NCI-H128 (cell line): Measurements from ENCODE around the gene SHISA3.
"Not testable (repeated sequence)": the region's sequence is repeated elsewhere in the genome, so short reads cannot be mapped to it uniquely, and the experiment has no call there.

Experiments
- DNase-seq: peaks from one replicate; lab custom pipeline; 2025; ENCODE audit not compliant: unreplicated experiment; lab: John Stamatoyannopoulos, UW

Gene SHISA3

DNA sequence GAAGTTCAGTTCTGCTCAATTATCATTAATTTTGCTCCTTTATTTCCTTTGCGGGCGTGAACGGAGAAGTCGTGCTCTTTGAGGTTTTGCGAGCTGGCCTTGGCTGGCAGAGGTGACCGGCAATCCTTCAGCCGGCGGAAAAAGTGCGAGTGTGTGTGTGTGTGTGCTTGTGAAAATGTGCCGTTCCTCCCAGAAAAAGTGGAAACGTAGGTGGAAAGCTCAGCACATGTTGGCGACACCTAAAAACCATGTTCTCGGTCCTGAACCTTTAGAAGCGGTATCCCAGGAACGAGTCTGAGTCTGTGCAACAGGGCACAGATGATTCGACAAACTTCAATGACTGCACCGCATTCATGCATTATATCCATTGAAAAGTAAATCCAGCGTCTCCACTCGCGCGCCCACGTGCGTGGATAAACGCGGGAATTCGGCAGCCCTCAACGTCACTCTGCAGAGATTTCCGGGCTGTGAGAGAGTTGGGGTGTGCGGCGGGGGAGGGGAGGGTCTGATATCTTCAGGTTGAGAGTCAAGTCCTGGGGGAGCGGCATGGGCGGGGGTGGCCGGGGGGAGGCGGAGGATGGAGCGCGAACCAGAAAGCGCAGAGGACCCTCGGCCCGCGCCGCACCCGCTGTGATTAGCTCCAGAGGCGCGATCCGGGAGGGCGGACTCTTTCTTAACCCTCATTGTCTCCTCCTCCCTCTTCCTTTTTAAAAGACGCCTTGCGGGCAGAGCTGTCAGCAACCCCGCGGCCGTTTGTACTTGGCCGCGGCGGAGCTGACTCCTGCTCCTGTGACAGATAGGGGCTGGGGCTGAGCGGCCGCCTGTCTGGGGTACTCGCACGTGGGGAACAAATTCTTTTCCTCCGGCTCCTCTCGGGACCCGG is at the start of gene SHISA3:
SHISA3 (plus strand) TSS at position 737 of the 883 bp plus-strand sequence. CDS start 569 bp downstream, outside the sequence.
- DNase-seq = no peak

DNA sequence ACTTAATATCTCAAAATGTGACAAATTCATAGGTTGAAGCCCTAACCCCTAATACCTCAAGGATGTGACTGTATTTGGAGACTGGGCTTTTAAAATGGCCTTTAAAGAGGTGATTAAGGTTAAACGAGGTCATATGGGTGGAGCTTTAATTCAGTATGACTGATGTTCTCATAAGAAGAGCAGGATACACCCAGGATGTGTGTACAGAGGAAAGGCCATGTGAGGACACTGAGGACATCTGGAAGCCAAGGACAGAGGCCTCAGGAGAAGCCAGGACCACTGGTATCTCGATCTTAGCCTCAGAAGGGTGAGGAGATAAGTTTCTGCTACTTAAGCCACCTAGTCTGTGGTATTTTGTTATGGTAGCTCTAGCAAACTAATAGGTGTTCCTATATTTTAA is 49.0 kb upstream of the SHISA3 start:
- no peak for DNase-seq

DNA sequence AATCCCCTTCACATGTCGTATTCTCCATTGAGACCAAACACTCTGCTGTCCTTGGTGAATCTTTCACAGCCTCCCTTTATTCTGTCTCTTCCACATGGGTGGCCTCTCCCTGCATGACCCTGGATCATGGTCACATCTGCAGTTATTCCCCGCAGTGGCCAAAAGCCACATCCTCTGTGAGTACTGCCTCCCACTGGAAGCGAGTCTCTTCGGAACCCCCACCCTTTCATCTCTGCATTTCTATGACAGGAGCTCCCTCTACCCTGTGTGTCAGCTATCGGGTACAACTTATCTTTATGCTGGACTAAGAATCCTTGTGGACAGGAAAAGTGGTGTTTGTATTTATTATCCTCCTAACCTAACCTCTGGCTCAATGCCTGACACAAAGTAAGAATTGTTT is 48.6 kb upstream of the SHISA3 start:
- DNase-seq = no peak

DNA sequence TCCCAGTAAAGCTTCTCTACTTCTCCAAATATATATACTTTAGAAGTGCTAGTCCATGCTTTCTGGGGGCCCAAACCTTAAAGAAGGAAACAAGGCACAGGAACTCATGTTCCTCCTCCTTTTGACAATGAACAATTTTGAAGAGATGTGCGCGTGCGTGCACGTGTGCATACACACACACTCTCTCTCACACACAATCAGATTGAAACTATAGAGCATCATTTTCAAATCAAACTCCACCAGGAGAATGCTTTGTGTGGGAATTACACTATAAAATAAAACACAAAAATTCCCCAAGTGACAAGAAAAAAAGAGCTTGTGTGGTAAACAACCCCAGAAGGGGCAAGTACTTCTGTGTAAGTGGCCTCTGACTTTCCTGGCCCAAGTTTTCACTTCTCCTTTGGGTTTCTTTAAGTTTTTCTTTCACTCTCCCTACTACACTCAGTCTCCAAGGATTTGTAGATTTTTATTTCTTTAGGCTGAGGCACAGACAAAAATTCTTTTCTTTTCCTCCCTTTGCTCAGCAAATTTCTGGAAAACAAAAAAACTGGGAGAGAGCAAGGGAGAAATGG is 46.6 kb upstream of the SHISA3 start:
- no peak for DNase-seq

DNA sequence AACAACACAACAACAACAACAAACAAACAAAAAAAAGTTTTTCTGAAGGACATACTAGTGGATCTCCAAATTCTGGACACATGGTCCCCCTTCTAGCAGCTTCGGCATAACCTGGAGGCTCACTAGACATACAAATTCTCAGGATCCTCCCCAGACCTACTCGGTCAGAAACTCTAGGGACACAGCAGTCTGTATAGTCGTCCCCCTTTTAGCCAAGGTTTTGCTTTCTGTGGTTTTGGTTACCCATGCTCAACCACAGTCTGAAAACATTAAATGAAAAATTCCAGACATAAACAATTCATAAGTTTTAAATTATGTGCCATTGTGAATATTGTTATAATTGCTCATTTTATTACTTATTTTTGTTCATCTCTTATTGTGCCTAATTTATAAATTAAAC is 45.2 kb upstream of the SHISA3 start:
- no peak for DNase-seq

DNA sequence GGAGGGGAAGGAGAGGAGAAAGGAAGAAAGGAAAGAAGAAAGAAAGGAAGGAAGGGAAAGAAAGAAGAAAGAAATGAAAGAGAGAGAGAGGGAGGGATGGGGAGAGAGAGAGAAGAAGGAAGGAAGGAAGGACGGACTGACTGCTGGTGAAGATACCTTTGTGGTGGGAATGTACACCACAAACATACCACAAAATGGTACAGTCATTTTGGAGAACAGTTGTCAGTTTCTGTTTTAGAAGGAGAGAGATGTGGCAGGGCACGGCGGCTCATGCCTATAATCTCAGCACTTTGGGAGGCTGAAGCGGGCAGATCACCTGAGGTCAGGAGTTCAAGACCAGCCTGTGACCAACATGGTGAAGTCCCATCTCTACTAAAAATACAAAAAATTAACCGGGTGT is 40.0 kb upstream of the SHISA3 start:
- no peak for DNase-seq

DNA sequence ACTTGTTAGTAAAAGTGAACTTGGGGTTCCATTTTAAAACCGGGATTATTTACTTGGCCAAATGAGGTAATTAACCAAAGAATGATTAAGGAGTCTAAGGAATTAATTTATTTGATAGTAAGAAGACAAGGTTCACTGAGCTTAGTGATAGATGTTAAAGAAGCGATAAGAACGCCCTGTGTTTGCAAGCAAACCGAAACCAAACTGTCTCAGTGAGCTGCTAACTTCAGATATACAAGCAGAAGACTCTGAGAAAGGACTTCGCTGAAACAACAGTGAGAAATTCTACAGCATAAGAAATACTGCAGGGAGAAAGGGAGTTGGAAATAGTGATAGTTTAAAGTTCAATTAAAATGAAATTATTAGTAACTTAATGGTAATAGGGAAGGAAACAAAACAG is 37.6 kb upstream of the SHISA3 start:
- no peak for DNase-seq

DNA sequence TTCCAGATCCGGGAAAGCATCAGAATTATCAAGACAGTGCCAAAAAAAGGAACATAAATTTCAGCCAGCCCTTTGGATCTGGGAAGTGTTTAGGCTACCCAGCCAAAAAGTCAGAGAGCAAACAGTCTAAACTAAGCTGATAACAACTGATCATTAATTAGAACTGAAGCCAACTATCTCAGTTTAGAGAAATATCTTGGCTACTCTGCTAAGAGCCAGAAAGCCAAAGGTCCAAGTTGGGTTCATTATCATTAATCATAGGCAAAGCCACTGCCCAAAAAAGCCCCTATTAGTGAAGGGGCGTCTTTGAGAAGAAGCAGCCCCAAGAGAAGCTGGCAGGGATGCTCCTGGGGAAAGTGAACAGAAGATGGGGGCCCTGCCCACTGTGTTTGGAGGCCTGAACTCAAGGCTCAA is 37.0 kb upstream of the SHISA3 start:
- no peak for DNase-seq

DNA sequence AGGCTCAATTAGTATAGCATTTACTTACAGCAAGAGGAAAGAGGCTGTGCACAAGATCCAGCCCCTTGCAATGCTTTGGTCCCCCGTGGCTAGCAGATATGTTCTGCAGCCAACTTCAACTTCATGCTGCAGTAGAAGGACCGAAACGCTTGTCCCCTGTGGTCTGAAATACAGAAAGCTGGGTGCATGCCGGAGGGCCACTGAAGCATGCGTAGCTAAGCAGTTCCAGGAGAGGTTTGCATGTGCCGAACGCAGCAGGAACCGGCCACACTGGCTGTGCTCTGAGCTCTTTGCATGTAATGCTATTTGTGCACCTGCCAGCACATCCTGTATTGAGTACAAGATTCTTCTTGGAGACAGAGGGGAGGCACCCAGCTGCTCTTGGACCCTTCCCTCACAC is 35.8 kb upstream of the SHISA3 start:
- DNase-seq = no peak

DNA sequence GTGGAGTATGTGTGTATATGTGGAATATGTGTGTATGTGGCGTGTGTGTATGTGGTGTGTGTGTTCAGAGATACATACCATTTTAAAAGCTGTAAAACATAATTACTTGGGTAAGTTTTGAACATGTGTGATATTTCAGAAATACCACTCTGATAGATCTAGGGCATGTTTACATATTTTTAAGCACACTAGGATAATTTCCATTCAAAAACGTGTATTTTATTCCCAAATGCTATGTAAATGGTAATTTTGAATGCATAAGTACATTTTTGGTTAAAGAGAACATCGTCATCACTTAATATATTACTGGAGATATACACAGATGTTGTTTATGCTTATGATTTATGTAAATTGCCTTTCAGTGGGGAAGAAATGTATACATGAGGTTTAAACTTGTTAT is 34.7 kb upstream of the SHISA3 start:
- no peak for DNase-seq

DNA sequence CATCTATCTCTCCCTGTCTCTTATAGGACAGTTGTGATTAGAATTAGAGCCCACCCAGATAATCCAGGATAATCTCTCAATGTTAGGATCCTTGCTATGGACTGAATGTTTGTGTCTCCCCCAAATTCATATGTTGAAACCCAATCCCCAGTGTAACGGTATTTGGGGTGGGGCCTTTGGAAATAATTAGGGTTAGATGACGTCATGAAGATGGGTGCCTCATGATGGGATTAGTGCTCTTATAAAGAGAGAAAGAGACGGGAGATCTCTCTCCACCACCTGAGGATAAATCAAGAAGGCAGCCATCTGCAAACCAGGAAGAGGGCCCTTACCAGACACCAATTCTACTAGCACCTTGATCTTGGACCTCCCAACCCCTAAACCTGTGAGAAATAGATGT is 33.7 kb upstream of the SHISA3 start:
- DNase-seq = no peak

DNA sequence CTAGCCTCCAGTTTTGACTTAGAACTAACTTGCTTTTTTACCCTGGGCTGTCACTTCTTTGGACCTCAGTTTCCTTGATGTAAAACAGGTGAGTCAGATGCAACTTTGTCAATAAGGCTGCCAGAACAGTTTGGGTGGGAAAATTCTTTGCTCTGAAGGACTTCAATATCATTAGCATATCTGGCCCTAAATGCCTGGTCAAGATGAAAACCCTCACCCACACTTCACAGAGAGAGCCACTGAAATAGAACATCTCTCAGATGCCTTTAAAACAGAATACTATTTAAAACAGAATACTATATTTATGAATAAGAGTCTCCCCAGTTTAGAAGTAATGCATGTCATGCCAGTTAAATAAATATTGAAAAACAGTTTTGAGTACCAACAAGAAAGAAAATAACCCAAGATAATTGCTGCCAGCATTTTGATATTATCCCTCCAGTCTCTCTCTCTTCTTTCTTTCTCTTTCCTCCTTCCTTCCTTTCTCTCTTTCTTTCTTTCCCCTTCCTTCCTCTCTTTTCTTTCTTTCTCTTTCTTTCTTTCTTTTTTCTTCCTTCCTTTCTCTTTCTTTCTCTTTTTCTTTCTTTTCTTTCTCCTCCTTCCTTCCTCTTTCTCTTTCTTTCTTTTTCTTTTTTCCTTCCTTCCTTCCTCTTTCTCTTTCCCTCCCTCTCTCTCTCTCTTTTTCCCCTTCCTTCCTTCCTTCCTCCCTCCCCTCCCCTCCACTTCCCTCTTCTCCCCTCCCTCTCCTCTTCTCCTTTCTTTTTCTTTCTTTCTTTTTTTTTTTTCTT is 32.8 kb upstream of the SHISA3 start:
- no peak for DNase-seq

DNA sequence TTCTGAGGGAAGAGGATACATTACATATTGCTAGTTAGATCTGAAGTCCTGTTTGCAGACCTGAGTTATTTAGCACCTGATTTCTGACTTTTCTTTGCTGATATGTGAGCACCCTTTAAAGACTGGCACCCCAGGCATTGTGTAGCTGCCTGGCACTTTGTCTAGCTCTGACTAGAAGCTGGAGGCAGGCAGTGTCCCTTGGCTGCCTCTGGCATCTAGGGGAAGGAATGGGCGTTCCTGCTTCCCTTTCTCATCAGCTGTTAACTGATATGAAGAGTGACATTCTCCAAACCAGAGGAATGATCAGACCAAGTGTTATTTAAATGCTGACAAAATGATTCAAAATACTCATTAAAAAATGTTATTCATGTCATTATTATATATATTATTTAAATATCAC is 30.3 kb upstream of the SHISA3 start:
- DNase-seq = no peak

DNA sequence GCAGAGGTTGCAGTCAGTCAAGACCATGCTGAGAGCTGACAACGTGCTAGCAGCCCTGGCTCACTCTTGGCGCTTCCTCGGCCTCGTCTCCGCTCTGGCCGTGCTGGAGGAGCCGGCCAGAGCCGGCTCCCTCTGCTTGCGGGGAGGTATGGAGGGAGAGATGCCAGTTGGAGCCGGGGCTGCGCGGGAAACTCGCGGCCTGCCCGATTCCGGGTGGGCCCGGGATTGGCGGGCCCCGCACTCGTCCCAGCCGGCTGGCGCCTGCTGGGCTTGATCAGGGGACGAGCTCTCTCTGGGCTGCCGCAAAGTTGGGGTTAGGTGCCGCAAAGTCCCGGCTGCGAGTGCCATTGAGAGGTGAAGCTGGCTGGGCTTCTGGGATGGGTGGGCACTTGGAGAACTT is 27.8 kb upstream of the SHISA3 start:
- DNase-seq = no peak

DNA sequence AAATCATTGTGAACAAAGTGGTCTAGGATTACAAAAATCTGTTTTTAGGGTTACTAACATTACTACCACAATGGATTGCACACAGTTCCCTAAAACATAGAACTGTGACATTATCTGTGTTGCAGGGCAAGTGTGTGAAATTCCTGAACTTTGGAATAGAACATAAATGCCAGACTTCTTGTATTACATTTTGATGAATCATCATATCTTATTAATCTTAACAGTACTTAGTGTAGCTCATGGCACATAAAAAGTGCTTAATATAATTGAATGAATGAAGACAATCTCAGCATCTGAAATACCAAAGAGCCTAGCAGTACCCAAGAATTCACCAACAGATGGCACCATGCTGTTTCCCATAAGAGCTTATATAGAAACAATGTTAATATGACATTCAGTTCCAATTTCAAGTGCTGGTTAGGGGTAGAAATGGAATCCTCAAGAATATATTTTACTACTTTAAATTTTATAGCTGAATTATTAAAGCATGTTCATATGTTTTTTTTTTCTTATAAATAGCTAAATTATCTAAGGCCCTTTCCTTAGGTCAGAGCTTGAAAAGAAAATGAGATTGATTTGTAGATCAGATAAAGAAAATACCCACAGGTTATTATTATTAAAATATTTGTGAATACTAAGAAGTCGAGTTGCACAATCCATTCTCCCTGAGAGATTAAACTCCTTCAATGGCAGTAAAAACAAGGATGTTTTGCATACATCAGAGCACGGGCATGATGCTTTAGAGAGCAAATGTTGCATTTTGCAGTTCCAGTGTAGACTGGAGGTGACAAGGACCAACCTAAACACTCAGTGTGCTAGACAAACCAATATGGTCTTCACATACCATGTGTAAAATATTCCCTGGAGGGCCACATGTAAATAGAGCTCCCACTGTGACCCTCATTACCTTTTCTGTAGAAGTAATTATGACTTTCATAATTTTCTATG is 25.7 kb upstream of the SHISA3 start:
- DNase-seq = no peak

DNA sequence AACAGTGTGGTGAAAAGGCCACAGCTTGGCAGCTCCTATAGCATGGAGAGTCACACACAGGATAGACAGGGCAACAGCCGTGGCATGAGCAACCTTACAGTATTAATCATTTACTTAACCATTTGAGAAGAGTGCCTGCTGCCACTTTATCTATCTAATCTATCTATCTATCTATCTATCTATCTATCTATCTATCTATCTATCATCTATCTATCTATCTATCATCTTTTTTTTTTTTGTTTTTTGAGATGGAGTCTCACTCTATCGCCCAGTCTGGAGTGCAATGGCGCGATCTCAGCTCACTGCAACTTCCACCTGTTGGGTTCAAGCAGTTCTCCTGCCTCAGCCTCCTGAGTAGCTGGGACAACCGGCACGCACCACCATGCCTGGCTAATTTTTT is 25.0 kb upstream of the SHISA3 start:
- DNase-seq = not testable (repeated sequence)

DNA sequence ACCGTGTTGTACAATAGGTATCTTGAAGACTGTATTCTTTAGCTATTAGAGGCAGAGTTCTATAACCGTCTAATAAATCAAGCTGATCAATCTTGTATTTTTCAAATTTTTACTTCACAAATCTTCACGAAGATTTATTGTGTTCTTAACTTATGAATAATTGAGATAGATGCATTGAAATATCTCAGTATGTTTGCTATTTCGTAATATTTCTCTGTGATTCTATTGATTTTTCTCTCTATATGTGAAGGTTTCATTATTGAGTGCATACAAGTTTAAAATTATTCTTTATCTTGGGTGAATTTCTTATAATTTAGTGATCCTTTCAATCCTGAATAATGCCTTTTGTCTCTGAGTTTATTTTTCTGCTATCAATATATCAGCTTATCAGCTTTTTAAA is 19.8 kb upstream of the SHISA3 start:
- DNase-seq = no peak

DNA sequence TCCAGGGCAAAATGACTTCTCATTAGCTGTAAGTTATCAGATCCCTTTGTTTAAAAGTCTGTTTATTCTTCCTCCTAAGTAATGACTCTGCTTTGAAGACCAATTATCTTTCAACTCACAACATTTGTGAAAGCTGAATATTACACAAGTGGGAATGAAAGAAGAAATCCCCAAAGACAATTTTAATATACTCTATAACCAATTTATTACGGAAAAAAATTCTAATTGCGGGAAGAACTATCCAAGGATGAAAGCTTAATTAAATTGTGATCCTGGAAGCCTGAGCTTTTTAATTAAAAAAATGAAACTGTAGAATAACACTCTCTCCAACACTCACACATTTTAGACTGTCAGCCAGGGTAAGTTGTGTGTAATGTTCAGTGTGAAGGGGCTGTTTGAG is 15.6 kb upstream of the SHISA3 start:
- no peak for DNase-seq

DNA sequence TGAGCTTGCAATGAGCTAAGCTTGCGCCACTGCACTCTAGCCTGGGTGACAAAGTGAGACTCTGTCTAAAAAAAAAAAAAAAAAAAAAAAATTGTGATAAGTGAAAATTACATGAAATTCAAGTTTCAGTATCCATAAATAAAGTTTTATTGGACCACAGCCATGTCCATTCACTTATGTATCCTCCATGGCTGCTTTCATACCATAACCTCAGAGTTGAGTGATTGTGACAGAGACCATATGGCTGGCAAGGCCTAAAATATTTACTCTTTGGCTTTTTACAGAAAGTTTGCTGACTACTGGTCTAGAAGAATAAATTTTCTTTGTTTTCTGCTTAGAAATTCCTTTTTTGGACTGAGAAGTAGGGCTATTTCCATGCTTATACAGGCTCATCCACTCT is 11.8 kb upstream of the SHISA3 start:
- no peak for DNase-seq

DNA sequence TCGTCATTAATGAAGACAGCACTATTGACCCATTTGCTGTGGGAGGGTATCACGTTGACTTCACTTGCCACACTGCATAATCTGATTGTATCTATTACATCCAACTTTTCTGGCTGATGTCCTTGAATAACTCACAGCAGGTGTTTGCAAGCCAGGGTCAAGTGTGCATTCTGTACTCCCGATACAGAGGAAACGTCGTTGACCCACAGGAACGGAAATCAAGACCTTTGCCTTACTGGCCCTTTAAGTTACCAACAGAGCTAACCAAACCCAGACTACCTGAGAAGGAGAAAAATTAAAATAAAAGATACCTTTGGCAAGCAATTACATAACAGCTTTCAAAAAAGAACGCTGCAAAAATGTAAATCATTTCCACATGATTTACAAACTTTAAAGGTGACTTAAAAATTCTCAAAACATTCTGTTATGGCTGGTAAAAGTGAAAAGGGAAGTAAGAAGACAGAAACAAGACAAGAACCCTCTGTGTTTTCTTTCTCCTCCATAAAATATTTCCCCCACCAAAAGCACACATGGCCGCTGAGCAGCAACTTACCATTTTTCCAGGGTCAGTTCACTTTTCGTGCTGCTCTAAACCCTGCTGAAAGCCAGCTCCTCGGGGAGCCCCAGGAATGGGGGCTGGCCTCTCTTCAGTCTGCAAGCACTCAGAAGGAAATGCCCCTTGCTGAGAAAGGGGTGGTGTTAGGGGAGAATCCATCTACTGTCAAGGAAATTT is 6.5 kb upstream of the SHISA3 start:
- no peak for DNase-seq
